ENCODE results near the gene DVL1. TPM values are rescaled to one million over a fixed set of nuclear protein-coding genes. Genes with fewer than 3 reads are reported as not detected.

DVL1 gene
- total RNA-seq, 1 experiment from 2014 or later, result 71.0 TPM

GRCh38 chr1:1333551-1334241 is 15.5 kb downstream of the DVL1 start:
- H2BK5ac ChIP-seq (ENCODE audit: insufficient read length, low read length), result no peak overlapping the region
- Mint-ChIP-seq H3K4me3 (no peak overlapping the region), H3K27ac (no peak overlapping the region), H3K36me3 (ENCODE audit: insufficient read depth in 1 of 3, low read depth in 3 of 3) (peaks cover under 1 to 7% (median 2%) of the 10 kb centered on the region in 3 experiments; a peak in 5 of 7 replicates), H3K9me3 (no peaks in the 10 kb centered on the region), H3K4me1 (no peaks in the 10 kb centered on the region), H3K27me3 (ENCODE audit: low read depth) (peaks cover 1% of the 10 kb centered on the region; the same call in 1 of the 2 replicates)
- H2BK120ac ChIP-seq (ENCODE audit: low read depth, low read length, poor library complexity, severe bottlenecking), result no peak overlapping the region
- H4K91ac ChIP-seq (ENCODE audit: insufficient read length, low read depth, low read length), result no peak overlapping the region
- no peaks in the 10 kb centered on the region for H3K79me2 ChIP-seq (ENCODE audit: insufficient read depth, low read length)
- H3K56ac ChIP-seq (ENCODE audit: insufficient read length, low read depth, low read length), result no peak overlapping the region
- no peak for TF ChIP-seq CTCF (conservative IDR thresholded peaks at IDR 0.05)
- H3K27ac ChIP-seq (ENCODE audit: insufficient read length, low read depth, low read length), result no peak overlapping the region
- H3K79me1 ChIP-seq (ENCODE audit: insufficient read depth, low read depth, low read length, poor library complexity, severe bottlenecking), result no peaks in the 10 kb centered on the region
- H3K23ac ChIP-seq (ENCODE audit: insufficient read length, low read depth, low read length), result no peak overlapping the region
- no peak overlapping the region for H3K4ac ChIP-seq (ENCODE audit: low read depth, low read length)
- no peaks in the 10 kb centered on the region for H3K23me2 ChIP-seq (ENCODE audit: insufficient read length, low read depth, low read length, poor library complexity, severe bottlenecking)
- no peaks in the 10 kb centered on the region for H3K9me3 ChIP-seq (ENCODE audit: control insufficient read depth, low read depth, low read length)
- H4K8ac ChIP-seq (replicated peaks; ENCODE audit: insufficient read length, low read depth, low read length), result no peak overlapping the region
- no peak overlapping the region for H3T11ph ChIP-seq (ENCODE audit: low read length)
- no peak overlapping the region for H2BK20ac ChIP-seq (ENCODE audit: low read depth, low read length, poor library complexity, severe bottlenecking)
- H2BK12ac ChIP-seq (ENCODE audit: insufficient read length, low read depth, low read length), result no peak overlapping the region
- H2AFZ ChIP-seq (ENCODE audit: low read length), result no peak overlapping the region
- H3K18ac ChIP-seq (ENCODE audit: insufficient read length, low read depth, low read length), result no peak overlapping the region
- H3K4me1 ChIP-seq (ENCODE audit: insufficient read depth, low read length), result no peaks in the 10 kb centered on the region
- no peak overlapping the region for H2AK5ac ChIP-seq (ENCODE audit: insufficient read length, low read length)
- H4K5ac ChIP-seq (ENCODE audit: insufficient read length, low read depth, low read length), result no peak overlapping the region
- no peak overlapping the region for H2BK15ac ChIP-seq (ENCODE audit: low read depth, low read length)
- no peak overlapping the region for H3K14ac ChIP-seq (ENCODE audit: insufficient read depth, low read length)
- no peaks in the 10 kb centered on the region for H3K27me3 ChIP-seq (ENCODE audit: insufficient read depth, low read length)
- no CpG with 5 or more reads among the region's 36 CpGs for WGBS (ENCODE audit: extremely low coverage, insufficient read length, low lambda C conversion rate)
- no peak overlapping the region for H3K4me2 ChIP-seq (ENCODE audit: insufficient read depth, insufficient read length, low read length)
- H3K9ac ChIP-seq (ENCODE audit: extremely low read depth, insufficient read length, low read length), result no peak overlapping the region
- no peak for DNase-seq
- no peaks in the 10 kb centered on the region for H4K20me1 ChIP-seq (ENCODE audit: control insufficient read depth, insufficient read depth, insufficient read length)
